ENCODE measurements around the gene IFITM10. TPM values are rescaled to one million over a fixed set of nuclear protein-coding genes. Genes with fewer than 3 reads are reported as not detected.
"Not testable (repeated sequence)": the region's sequence is repeated elsewhere in the genome, so short reads cannot be mapped to it uniquely, and the experiment has no call there.

Gene IFITM10
- total RNA-seq, 1 donor from 2014 or later = 2.0 TPM

GRCh38 chr11:1701091-1701807 lies 49.1 kb downstream of the IFITM10 start:
- intact Hi-C loops (cut with DNase I) = no loop called here

GRCh38 chr11:1699771-1700170 lies 50.6 kb downstream of the IFITM10 start:
- no peak for DNase-seq (ENCODE audit: low spot score)
- intact Hi-C loops (cut with DNase I) = no loop called here

More at GRCh38 chr11:1701091-1701807, 49.1 kb downstream of the IFITM10 start:
- no peak for DNase-seq (ENCODE audit: low spot score)

DNA sequence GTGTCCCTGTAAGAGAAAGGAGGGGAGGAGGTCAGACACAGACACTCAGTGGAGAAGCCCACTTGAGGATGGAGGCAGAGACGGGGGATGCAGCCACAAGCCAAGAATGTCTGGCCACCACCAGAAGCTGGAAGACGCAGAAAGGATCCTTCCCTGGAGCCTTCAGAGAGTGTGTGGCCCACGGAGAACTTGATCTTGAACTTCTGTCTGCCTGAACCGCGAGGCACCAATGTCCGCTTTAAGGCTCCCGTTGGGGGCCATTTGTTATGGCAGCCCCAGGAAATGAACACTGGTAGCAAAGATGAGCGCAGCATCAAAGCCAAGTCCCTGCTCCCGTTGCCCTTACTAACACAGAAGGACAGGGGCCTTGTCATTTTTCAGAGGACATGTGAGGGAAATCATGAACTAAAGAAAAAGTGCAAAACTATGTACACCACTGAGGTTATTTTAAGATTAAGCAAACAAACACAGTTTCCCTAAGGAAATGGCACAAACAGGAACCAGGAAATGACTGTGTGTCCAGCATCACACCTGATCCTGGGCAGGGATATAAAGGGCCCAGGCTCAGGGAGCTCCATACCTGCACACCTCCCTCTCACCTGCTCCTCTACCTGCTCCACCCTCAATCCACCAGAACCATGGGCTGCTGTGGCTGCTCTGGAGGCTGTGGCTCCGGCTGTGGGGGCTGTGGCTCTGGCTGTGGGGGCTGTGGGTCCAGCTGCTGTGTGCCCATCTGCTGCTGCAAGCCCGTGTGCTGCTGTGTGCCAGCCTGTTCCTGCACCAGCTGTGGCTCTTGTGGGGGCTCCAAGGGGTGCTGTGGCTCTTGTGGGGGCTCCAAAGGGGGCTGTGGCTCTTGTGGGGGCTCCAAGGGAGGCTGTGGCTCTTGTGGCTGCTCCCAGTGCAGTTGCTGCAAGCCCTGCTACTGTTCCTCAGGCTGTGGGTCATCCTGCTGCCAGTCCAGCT lies 53.5 kb downstream of the IFITM10 start, which contains the start of gene KRTAP5-6:
TSS of gene KRTAP5-6 (plus strand) at position 588 of the 963 bp plus-strand sequence. CDS start at position 639, 51 bp downstream.
- intact Hi-C loops (cut with DNase I) = no loop called here
- no peak for DNase-seq (ENCODE audit: low spot score)

GRCh38 chr11:1695548-1696108 lies 54.8 kb downstream of the IFITM10 start:
- no peak for DNase-seq (ENCODE audit: low spot score)
- intact Hi-C loops (cut with DNase I) = loop anchor here (2.0 kb wide), 2 partner anchors 43 to 461 kb away; no protein-coding TSS in a partner anchor

DNA sequence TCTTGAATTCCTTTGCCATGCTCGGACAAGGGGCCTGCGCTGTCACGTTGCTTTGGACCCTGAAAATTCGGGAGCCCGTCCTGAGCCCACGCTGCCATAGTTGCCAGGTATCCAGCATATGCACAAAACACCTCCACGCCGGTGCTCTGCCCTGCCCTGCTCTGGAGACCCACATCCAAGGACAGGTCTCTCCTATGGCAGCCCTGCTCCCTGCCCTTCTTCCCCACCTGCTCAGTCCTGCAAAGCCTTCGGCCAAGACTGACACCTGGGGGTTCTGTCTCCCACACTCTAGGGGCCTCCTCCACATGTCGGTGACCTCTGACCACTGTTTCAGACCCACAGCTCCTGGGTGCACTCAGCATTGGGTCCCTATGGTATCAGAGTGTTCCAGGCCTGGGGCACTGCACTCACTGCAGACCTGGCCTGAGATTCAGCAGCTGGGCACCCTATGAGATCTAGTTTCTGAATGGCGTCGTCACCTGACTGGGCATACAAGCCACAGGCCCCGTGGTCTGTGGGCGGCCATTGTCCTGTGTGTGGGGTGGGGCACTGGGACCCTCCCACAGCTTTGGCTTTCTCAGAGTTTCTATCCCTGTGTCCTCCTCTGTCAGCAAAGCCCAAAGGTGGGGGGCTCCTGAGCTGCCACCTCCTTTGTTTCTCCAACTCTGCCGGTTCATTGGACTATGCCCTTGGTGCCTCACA lies 55.4 kb downstream of the IFITM10 start:
- intact Hi-C loops (cut with DNase I) = loop anchor here (1.0 to 5.0 kb wide), 4 partner anchors 42 to 462 kb away; no protein-coding TSS in a partner anchor
- DNase-seq (ENCODE audit: low spot score) = no peak

DNA sequence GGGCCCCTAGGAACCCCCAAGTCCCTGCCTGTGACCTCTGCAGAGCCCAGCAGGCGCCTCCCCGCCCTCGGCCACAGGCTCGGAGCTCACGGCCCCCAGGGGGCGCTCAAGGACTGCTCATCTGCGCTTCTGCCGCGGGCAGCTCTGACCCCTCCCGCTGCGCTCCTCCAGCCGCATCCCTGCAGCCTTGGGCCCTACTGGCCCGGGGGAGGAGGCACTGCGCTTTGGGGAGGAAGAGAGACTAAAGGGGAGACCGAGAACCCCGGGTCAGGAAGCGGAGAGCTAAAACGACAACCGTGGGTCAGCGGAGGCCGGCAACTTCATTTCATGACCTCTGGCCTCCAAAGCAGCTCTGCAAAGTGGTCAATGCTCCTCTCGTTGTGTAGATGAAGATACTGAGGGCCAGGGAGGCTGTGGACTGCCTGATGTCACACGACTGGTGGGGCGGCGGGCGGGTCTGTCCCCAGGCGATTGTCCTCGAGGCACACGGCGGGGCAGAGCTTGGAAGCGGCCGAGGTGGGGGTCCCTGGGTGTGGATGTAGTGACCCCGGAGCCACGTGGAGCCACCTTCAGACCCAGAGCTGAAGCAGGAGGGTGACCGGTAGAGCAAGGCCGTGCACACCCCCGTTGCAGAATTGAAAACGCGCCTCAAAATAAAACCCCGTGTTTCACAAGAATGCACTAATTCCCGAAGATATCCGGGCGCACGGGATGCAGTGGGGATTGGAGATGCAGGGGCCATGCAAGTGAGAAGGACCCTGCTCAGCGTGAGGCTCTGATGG lies 56.1 kb downstream of the IFITM10 start:
- intact Hi-C loops (cut with DNase I) = loop anchor here (1.0 to 5.0 kb wide), 4 partner anchors 41 to 463 kb away; no protein-coding TSS in a partner anchor
- DNase-seq (ENCODE audit: low spot score) = peak; percentile 94

DNA sequence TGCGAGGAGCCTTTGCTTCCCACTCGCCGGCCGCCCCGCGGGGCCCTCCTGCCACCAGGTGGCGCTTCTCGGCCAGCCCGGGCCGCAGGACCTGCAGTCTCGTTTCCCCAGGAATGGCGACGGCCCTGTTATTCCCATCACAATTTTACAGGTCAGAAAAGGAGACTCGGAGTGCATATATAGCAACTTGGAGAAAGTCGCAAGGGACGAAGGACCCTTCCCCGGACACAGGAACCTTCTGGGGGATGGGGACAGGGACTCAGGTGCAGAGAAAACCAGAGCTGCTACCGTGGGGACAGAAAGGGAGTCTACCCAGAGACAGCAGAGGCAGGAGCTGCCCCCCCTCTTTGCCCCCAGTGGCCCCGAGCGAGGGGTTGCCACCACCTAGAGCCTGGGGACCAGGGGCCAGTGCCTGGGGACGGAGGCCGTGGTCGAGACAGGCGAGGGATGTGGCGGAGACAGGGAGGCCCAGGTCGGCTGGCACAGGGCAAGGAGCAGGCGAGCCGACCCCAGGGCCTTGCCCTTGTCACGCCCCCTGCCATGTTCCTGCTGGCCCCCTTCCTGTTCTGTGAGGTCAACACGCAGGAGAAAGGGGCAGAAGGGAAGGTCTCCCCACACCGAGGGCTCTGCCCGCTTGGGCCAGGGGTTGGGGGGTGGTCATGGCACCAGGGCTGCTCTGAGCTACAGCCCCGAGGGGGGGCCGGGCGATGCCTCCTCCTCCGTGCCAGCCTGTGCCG lies 56.9 kb downstream of the IFITM10 start:
- intact Hi-C loops (cut with DNase I) = loop anchor here (1.0 to 5.0 kb wide), 4 partner anchors 41 to 463 kb away; no protein-coding TSS in a partner anchor
- DNase-seq (ENCODE audit: low spot score) = peak; percentile 88

DNA sequence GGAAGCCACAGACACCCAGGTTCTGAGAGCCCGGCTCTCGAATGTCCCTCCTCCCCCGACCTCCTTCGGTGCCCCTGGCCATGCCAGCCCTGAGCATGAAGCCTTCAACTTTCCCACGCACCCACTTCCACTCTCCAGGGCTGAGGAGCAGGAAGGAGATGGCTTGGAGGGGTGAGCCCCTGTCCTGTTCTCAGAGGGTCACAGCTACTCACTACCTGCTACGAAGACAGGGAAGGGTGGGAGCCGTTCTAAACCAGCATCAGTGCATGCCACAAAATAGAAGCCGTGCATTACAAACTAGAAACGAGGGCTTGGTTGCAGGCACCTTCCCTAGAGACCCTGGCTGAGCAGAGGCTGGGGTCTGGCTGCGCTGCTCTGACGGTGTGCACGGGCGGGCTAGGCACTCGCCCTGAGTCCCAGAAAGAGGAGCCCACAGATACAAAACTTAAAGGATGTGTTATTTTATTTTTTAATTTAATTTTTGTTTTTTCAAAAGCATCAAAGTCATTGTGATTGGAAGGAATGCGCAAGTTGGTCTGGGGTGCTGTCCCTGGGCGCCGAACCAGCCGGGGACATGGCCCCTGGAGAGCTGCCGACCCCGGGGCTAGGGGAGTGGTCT lies 57.6 kb downstream of the IFITM10 start:
- DNase-seq (ENCODE audit: low spot score) = no peak
- intact Hi-C loops (cut with DNase I) = loop anchor here (5.0 kb wide), 1 partner anchor 189 kb away; no protein-coding TSS in a partner anchor

- DNase-seq (ENCODE audit: low spot score) = no peak
- intact Hi-C loops (cut with DNase I) = loop anchor here (5.0 kb wide), 1 partner anchor 190 kb away; no protein-coding TSS in a partner anchor
Measured at GRCh38 chr11:1691878-1692707, 58.3 kb downstream of the IFITM10 start.

GRCh38 chr11:1691026-1691877 lies 59.1 kb downstream of the IFITM10 start:
- intact Hi-C loops (cut with DNase I) = loop anchor here (5.0 kb wide), 1 partner anchor 191 kb away; no protein-coding TSS in a partner anchor
- no peak for DNase-seq (ENCODE audit: low spot score)

GRCh38 chr11:1690167-1691025 lies 60.0 kb downstream of the IFITM10 start:
- intact Hi-C loops (cut with DNase I) = loop anchor here (5.0 kb wide), 1 partner anchor 192 kb away; no protein-coding TSS in a partner anchor
- DNase-seq (ENCODE audit: low spot score) = no peak

GRCh38 chr11:1689250-1690166 lies 60.9 kb downstream of the IFITM10 start:
- DNase-seq (ENCODE audit: low spot score) = not testable (repeated sequence)
- intact Hi-C loops (cut with DNase I) = loop anchor here (5.0 kb wide), 1 partner anchor 193 kb away; no protein-coding TSS in a partner anchor

GRCh38 chr11:1688336-1688947 lies 62.0 kb downstream of the IFITM10 start:
- DNase-seq (ENCODE audit: low spot score); intact Hi-C loops (cut with DNase I): not testable (repeated sequence)

Data from cardiac septum (tissue), 1 donor.